GM18858 (cell line): Measurements from ENCODE around the gene PRPF38A.

Experiments used
- ATAC-seq: cut with Tn5 transposase; IDR thresholded peaks from one replicate; pipeline ENCODE4 v1.9.1; 2021; ENCODE audit not compliant: unreplicated experiment

Gene PRPF38A

DNA sequence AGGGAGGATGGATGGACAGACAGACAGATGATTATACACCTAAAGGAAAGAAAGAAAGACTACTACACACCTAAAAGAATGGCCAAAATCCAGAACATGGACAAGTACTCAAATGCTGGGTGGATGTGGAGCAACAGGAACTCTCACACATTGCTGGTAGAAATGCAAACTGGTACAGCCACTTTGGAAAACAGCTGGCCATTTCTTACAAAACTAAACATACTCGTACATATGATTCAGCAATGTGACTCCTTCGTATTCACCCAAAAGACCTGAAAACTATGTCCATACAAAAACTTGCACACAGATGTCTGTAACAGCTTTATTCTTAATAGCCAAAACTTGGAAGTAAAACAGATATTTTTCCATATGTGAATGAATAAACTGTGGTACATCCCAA, 51.3 kb downstream of the PRPF38A start:
- no peak for ATAC-seq

DNA sequence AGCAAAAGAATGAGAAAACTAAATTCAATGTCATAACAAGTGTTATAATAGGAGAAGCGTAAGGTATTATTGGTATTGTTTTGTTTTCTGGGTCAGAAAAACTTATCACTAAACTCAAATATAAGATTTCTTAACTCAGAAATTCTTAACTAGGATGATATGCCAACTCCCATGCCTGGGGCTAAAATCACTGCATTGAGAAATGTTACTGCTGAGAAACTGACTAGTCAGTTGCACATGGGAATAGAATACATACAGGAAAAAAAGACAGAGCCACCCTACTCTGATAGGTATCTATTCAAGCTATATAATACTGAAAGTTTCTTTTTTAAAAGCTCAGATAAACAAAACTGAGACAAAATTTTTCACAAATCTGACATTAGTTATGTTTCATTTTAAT, 56.3 kb downstream of the PRPF38A start:
- no peak for ATAC-seq

DNA sequence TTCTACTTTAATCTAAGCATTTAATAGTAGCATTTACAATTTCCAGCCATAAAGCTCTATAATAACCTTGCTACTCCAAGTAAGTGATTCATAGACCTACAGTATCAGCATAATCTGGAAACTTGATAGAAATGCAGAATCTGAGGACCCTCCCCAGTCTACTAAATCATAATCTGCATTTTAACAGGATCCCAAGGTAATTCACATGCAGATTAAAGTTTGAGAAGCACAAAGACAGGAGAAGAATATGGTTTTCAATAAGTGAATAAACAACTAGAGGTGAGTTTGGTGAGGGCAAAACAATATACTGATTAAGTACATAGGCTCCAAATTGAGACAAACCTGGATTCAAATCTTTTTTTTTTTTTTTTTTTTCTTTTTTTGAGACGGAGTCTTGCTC, 57.4 kb downstream of the PRPF38A start:
- no peak for ATAC-seq

DNA sequence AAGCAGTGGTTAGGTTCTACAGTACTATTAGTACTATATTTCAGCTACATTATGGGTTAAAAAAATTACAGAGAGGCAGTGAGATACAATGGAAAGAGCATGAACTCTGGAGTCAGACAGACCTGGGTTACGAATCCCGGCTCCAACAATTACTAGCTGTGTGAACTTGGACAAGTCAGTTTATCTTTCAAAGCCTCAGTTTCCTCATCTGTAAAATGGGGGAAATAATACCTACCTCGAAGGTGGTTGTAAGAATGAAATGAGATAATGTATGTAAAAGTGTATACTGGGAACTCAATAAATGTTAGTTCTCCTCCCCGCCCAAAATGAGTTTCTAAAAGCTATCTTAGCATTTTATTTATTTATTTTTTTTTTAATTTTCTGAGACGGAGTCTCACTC, 59.5 kb downstream of the PRPF38A start:
- no peak for ATAC-seq

DNA sequence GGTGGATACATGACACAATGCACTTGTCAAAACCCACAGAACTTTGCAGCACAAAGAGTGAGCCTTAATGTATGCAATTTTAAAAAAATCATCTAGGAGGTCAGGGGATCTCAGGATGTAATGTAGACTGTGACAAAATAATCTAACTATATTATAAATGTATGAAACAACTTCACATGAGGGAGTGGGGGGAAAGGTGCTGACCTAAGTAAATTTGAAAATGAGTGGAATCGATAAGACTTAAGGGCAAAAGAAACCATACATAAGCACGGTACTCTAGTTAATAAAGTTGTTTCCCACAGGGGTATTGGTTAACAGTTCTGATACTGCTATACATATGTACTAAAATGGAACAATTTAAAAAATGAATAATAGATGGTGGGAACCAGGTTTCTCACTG, 64.7 kb downstream of the PRPF38A start:
- no peak for ATAC-seq
